NCI-H345 (cell line): ENCODE data around the gene EFS.
A peak's percentile ranks its signal among the peaks of the same experiment; 100 is the strongest.
"Not testable (repeated sequence)": the region's sequence is repeated elsewhere in the genome, so short reads cannot be mapped to it uniquely, and the experiment has no call there.

Experiments used
- DNase-seq: peaks from one replicate; lab custom pipeline; 2025; lab: John Stamatoyannopoulos, UW

The EFS gene

DNA sequence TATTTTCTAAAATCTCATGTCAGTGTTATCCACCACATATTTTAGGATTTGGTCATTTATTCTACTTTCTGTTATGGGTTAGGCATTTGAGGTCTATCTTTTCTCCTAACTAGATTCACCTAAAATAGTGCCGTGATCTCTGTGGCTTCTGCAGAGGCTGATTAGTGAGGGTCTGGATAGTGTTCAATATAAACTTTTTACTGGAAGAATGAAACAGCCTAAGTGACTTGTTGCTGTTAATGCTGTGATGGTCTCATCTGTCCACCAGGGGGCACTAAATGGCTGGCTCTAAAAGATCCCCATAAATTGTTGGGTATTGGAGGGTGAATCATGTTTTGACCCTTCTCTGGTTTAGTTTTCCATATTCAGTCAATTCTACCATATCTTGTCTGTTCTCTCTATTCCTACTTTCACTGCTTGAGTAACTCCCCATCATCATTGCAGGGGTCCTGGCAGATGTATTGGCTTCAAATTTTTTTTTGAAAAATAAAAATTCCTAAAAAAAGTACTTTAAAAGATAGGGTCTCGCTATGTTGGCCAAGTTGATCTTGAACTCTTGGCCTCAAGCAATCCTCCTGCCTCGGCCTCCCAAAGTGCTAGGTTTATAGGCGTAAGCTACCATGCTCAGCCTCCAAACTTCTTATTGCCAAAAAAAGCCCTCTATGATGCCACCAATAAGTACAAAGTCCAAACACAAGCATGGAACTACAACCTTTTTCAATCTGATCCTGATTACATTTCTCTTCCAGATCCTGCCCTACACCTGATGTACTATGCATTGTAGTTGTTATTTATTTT, 36.8 kb downstream of the EFS start:
- DNase-seq = peak; percentile 71

DNA sequence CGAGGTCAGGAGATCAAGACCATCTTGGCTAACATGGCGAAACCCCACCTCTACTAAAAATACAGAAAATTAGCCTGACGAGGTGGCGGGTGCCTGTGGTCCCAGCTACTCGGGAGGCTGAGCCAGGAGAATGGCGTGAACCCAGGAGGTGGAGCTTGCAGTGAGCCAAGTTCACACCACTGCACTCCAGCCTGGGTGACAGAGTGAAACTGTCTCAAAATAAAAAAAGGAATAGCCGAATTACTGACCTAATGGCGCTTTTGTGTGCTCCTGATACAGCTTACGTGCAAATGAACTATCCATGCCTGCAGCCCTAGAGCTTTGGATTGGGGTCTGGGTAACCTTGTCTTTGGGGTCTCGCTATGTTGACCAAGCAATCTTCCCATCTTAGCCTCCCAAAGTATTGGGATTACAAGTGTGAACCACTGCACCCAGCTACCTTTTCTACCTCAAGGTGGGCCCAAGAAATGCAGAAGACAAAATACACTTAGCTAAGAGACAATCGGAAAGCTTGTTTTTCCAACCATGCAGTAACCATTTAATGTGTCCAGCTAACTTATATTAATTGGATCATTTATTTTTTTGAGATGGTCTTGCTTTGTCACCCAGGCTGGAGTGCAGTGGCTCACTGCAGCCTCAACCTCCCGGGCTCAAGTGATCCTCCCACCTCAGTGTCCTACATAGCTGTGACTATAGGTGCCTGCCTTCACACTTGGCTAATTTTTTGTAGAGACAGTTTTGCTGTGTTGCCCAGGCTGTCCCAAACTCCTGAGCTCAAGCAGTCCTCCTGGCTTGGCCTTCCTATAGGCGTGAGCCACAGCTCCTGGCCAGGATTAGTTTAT, 38.3 kb downstream of the EFS start:
- DNase-seq = no peak

- DNase-seq = not testable (repeated sequence)
Observed at GRCh38 chr14:23325746-23326145, 39.2 kb downstream of the EFS start.

DNA sequence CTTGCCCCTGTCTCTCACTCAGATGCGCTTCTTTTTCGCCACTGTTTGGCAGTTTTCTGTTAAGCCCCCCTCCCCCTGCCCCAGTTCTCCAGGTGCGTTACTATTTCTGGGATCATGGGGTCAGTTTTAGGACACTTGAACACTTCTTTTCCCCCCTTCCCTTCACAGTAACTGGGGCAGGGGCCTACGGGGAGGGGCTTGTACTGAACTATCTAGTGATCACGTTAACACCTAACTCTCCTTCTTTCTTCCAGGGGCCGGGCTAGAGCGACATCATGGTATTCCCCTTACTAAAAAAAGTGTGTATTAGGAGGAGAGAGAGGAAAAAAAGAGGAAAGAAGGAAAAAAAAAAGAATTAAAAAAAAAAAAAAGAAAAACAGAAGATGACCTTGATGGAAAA, 40.0 kb downstream of the EFS start:
- no peak for DNase-seq

DNA sequence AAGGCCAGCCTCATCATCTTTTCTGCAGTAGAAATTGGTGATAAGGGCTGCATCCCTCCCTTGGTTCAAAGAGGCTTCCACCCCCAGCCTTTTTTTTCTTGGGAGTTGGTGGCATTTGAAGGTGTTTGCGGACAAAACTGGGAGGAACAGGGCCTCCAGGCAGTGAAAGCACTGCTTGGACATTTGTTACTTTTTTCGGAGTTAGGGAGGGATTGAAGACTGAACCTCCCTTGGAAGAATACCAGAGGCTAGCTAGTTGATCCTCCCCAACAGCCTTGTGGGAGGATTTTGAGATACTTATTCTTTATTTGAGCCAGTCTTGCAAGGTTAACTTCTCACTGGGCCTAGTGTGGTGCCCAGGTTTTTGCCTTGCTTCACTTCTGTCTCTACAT, 40.5 kb downstream of the EFS start:
- no peak for DNase-seq

DNA sequence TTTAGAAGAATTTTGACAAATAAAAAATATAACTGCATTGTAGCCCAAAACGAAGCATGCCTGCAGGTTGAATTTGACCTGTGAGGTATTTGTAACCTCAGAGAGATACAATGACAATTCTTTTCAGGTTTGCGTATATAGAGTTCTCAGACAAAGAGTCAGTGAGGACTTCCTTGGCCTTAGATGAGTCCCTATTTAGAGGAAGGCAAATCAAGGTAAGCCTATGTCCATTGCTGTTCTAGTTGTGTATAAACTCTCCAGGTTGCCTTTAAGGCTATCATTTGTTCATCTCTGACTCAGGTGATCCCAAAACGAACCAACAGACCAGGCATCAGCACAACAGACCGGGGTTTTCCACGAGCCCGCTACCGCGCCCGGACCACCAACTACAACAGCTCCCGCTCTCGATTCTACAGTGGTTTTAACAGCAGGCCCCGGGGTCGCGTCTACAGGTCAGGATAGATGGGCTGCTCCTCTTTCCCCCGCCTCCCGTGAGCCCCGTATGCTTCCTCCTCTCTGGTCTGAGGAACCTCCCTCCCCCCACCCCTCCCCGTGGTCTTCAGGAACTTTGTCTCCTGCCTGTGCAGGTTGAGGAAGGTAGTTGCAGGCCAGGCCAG, 41.0 kb downstream of the EFS start:
- DNase-seq = no peak

- DNase-seq = no peak
Observed at GRCh38 chr14:23322568-23323517, 42.1 kb downstream of the EFS start.

DNA sequence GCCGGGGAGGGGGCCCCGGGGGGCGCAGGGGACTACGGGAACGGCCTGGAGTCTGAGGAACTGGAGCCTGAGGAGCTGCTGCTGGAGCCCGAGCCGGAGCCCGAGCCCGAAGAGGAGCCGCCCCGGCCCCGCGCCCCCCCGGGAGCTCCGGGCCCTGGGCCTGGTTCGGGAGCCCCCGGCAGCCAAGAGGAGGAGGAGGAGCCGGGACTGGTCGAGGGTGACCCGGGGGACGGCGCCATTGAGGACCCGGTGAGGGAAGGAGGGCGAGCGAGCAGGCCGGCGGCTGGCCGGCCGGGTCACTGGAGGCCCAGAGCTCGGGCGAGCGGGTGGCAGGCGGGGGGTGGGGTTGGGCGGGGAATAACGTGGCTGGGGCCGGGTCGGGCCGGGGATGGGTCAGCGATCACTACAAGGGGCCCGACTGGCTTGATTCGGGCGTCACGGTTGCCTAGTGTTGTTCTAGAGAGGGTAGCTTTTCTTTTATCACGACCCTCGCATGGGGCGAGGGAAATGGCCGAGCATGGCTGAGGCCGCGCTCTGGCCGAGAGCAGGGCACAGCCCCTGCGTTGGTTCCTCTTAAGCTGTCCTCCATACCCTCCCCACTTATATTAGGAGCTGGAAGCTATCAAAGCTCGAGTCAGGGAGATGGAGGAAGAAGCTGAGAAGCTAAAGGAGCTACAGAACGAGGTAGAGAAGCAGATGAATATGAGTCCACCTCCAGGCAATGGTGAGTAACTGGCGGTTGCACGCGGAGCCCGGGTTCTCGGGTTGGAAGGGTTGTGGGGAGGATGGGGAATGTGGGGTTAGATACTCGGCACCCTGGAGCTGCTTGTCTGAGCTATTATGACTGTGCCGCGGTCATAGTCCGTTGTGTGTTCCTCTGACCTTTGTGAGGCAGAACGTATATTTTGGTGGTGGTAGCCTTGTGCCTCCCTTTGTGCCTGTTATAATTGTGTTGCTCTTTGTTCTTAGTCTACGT, 43.1 kb downstream of the EFS start:
- DNase-seq = peak; percentile 15

DNA sequence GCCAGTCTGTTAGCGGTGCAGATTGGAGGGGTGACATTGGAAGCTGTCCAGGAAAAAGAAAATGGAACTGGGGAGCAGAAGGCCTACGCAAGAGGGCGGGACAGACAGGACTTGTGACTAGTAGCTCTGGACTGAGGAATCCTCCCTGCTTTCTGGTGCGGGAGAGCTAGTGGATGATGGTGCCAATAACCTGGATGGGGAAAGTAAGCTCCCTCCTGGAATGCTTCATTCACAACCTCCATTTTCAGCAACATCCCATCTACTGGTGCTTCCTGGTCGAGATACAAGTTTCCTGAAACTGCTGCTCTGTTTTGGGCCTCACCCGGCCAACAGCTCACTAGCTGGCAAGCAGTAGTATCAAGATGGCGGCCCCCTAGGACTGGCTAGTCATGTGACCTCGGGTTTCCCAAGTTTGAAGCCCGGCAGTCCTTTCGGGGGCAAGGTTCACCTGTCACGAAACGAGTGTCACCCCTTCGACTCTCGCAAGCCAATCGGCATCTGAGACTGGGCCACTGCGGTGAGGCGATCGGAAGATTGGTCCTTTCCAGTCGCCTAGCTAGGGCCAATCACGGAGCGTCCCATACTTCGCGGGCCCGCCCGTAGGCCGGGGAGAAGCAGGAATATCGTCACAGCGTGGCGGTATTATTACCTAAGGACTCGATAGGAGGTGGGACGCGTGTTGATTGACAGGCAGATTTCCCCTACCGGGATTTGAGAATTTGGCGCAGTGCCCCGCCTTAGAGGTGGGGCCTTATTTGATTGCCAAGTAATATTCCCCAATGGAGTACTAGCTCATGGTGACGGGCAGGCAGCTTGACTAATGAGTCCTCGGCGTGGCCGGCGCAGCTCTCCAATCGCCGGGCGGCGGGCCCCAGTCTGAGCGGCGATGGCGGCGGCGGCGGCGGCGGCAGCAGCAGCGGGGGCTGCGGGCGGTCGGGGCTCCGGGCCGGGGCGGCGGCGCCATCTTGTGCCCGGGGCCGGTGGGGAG, 44.1 kb downstream of the EFS start, which contains the start of gene PABPN1:
Gene PABPN1 (plus strand): TSS at position 874 of the 988 bp plus-strand sequence. CDS start 13 bp downstream, at position 887.
- DNase-seq = peak; percentile 100

DNA sequence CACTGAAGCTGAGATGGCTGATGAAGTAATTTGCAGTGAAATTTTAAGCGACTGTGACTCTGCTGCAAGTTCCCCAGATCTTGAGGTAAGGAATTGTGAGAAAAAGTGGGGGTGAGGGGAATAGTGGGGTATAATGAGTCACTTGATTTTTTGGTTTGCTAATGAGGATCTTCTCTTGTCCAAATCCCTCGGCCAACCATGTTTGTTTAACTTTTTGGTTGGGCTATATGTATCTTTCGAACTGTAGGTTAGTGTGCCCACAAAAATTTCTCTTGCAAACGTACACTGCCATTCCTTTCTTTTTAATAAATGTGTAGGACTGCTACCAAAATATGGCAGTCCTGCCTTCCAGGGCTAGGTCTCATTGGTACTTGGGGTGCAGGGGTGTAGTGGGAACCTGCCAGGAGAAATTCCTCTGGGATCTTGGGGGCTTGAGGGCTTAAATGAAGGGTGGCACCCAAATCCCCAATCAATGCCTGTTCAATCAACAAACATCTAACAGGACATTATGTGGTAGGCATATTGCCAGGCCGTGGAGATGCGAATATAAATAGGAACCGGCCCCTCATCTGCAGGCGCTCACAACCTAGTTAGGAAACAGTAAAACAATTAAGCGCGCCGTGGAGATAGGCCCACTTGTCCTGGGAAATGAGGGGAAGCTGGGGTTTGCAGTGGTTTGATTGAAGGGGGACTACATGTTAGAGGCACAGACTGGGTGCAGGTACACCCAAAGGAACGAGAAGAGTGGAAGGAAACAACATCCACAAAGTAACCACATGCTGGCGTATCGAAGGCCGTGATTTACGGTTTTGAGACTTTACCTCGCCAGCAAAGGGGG, 45.0 kb downstream of the EFS start:
- no peak for DNase-seq

GRCh38 chr14:23316300-23316699, 48.7 kb downstream of the EFS start:
- no peak for DNase-seq

DNA sequence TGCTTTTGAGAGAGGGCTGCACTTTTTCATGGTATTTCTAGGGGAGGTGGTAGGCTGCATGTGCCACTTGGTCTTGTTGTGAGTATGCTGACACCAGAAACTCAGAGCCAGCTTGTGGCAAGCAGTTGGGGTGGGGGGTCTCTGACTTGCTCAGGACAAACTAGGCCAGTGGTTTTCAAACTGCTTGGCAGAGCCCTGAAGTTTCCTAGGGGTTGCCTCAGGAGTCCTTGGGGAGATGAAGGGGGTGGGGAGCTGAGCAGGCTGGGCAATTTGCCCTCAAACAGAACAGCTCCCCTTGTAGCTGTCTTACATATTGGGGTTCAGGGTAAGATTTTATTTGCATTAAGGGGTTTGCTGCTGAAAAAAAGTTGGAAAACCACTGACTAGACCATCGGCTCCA, 54.4 kb downstream of the EFS start:
- DNase-seq = no peak

- DNase-seq = no peak
Observed at GRCh38 chr14:23308721-23309445, 56.1 kb downstream of the EFS start.

DNA sequence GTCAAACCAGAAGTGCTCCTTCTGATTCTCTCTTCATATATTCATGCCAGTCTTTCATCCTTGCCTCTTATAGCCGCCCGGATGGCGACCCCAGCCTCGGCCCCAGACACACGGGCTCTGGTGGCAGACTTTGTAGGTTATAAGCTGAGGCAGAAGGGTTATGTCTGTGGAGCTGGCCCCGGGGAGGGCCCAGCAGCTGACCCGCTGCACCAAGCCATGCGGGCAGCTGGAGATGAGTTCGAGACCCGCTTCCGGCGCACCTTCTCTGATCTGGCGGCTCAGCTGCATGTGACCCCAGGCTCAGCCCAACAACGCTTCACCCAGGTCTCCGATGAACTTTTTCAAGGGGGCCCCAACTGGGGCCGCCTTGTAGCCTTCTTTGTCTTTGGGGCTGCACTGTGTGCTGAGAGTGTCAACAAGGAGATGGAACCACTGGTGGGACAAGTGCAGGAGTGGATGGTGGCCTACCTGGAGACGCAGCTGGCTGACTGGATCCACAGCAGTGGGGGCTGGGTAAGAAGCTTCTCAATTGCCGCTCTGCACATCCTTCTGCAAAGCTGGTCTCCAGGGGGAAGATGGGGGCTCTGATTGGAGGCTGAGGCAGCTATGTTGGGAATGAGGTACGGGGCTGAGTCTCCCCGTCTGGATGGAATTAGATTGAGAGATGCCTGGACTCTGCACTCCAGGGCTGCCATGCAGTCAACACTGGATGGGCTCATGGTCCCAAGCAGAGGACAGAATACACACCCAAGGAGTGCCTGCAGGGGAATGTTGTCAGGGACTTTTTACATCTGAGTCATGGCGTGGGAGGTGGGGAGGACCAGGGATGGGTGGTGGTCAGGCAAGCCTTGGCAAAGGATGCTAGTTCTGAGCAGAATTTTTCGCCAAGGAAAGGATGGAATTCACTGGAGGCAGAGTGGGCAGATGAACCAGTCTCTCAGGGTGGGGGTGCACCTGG, 57.0 kb downstream of the EFS start:
- no peak for DNase-seq

GRCh38 chr14:23307146-23307530, 57.8 kb downstream of the EFS start:
- DNase-seq = no peak

DNA sequence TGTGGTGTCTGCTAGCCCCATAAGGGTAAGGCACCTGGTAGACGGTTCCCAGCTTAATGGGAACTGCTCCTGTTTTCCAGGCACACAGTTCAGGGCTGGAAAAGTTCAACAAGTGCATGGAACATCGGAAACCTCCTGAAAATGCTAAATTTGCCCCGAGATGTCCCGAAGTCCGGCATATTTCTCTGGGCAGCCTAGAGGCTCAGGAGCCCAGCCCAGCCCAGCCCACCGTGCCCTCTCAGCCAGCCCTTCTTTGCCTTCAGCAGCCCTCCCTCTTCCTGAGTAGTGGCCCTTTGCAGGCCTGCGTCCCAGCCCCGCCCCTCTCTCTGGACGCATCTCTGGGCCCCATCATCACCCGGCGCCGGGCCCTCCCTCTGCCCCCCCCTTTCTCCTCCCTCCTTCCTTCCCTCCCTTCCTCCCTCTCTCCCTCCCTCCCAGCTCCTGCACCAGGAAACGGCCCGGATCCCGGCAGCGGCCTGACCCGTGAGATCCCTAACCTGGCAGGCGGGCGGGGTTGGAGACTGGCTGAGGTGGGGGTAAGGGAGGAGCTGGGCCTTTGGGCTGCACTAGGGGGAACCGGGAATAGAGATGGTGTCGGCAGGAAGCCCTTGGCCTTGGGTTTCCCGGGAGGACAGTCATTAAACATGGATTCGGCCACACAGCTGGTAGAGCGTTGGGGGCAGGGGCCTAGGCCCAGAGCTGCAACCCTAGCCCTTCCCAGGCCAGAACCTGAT, 58.4 kb downstream of the EFS start, which contains the start of gene BCL2L2:
Gene BCL2L2 (plus strand): TSS at position 422 of the 734 bp plus-strand sequence. CDS start 935 bp downstream, outside the sequence.
- peak; percentile 89 for DNase-seq
